NCI-H1092 (cell line): ENCODE results near the gene NACC1.

Source experiments
- DNase-seq: peaks from one replicate; lab custom pipeline; 2025; lab: John Stamatoyannopoulos, UW

Gene NACC1

GRCh38 chr19:13120817-13121216, 2.8 kb downstream of the NACC1 start:
- DNase-seq: no peak

GRCh38 chr19:13121551-13122274, 3.6 kb downstream of the NACC1 start:
- no peak for DNase-seq

- DNase-seq: no peak
Measured at GRCh38 chr19:13122275-13122878, 4.3 kb downstream of the NACC1 start.

GRCh38 chr19:13122980-13123957, 5.2 kb downstream of the NACC1 start:
- no peak for DNase-seq

- DNase-seq: no peak
Measured at GRCh38 chr19:13127051-13127450, 9.0 kb downstream of the NACC1 start.

GRCh38 chr19:13127811-13128575, 9.9 kb downstream of the NACC1 start:
- DNase-seq: no peak

GRCh38 chr19:13128583-13128982, 10.5 kb downstream of the NACC1 start:
- DNase-seq: no peak

- no peak for DNase-seq
Measured at GRCh38 chr19:13129384-13129783, 11.3 kb downstream of the NACC1 start.

- DNase-seq: no peak
Measured at GRCh38 chr19:13130886-13131490, 12.9 kb downstream of the NACC1 start.

GRCh38 chr19:13132471-13133180, 14.6 kb downstream of the NACC1 start:
- no peak for DNase-seq

- no peak for DNase-seq
Measured at GRCh38 chr19:13133241-13133870, 15.3 kb downstream of the NACC1 start.

GRCh38 chr19:13134626-13135025, 16.6 kb downstream of the NACC1 start:
- no peak for DNase-seq

- no peak for DNase-seq
Measured at GRCh38 chr19:13135068-13136062, 17.3 kb downstream of the NACC1 start.

GRCh38 chr19:13137290-13137794, 19.3 kb downstream of the NACC1 start:
- DNase-seq: no peak

- DNase-seq: no peak
Measured at GRCh38 chr19:13138171-13138915, 20.3 kb downstream of the NACC1 start.

- DNase-seq: no peak
Measured at GRCh38 chr19:13138916-13139198, 20.8 kb downstream of the NACC1 start.

GRCh38 chr19:13139633-13140311, 21.7 kb downstream of the NACC1 start:
- DNase-seq: no peak
